ENCODE data around the gene GPR146. TPM values are rescaled to one million over a fixed set of nuclear protein-coding genes. Genes with fewer than 3 reads are reported as not detected.

Gene GPR146
- total RNA-seq, 4 donors from 2014 or later = 9.2 to 14.5 TPM; not detected in 2

DNA sequence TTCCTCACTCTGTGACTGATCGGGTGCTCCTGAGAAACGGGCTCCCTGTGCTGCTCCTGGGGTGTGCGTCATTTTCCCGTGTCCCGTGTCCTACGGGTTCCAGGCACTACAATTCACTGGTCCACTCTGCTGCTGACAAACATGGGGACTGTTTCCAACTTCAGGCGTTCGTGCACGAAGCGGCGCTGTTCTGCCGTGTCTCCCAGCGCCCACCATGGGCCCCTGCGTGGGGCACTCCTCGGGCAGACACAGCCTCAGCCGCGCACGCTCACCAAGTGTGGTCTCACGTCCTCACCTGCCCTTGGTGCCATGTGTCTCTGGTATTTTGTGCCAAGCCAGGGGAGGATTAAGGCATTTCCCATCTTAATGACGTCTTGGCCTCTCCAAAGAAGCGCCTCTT, 19.0 kb downstream of the GPR146 start:
- Histone ChIP-seq H3K4me1 (peaks cover 9 to 18% (median 13%) of the 10 kb centered on the region in 4 donors), H3K36me3 (no peaks in the 10 kb centered on the region), H3K27me3 (no peaks in the 10 kb centered on the region), H3K9me3 (no peaks in the 10 kb centered on the region), H3K27ac (no peak overlapping the region), H3K4me3 (no peak overlapping the region)
- no peak for DNase-seq
- in situ Hi-C loops (cut with MboI; ENCODE audit: low pct_ligation_motif_present in 1 of 4, low pct_unique_long_range_greater_than_20kb in 1 of 4, low sequenced_read_pairs in 3 of 4) = loop anchor here in 3 of 4 donors (5.0 to 10.0 kb wide), 2 partner anchors 69 to 71 kb away; no protein-coding TSS in a partner anchor
- intact Hi-C loops (cut with DNase I; ENCODE audit: low total_unique reads) = no loop called here
- 96% methylated on average over 17 of the region's 21 CpGs; no CpG with 5 or more reads in 1 of the 2 donors for WGBS, 2 donors (ENCODE audit: low coverage in 1 of 2)
- TF ChIP-seq POLR2A (IDR thresholded peaks at IDR 0.05) = no peak
- no peak for TF ChIP-seq POLR2AphosphoS5 (IDR thresholded peaks at IDR 0.05)
- TF ChIP-seq, protein P1, sequence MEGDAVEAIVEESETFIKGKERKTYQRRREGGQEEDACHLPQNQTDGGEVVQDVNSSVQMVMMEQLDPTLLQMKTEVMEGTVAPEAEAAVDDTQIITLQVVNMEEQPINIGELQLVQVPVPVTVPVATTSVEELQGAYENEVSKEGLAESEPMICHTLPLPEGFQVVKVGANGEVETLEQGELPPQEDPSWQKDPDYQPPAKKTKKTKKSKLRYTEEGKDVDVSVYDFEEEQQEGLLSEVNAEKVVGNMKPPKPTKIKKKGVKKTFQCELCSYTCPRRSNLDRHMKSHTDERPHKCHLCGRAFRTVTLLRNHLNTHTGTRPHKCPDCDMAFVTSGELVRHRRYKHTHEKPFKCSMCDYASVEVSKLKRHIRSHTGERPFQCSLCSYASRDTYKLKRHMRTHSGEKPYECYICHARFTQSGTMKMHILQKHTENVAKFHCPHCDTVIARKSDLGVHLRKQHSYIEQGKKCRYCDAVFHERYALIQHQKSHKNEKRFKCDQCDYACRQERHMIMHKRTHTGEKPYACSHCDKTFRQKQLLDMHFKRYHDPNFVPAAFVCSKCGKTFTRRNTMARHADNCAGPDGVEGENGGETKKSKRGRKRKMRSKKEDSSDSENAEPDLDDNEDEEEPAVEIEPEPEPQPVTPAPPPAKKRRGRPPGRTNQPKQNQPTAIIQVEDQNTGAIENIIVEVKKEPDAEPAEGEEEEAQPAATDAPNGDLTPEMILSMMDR (IDR thresholded peaks at IDR 0.05) = no peak
- no peak for TF ChIP-seq EP300 (IDR thresholded peaks at IDR 0.05; ENCODE audit: low read depth)

DNA sequence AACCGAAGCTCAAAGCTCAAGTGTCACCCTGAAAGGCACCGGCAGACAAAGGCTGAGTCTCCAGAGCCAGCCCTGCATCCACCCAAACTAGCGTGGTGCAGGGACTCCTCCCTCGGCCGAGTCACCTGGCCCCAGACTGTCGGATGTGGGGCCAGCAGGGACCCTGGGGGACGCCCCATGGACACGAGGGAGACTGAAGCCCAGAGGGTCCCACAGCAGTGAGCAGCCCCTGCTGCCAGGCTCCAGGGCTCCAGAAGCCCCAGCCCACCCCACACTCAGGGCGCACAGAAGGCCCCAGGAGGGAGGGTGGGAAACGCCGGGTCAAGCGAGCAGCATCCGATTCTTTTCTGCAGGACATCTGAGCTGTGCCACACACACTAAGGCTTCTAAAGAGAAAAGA, 20.2 kb downstream of the GPR146 start:
- WGBS, 2 donors (ENCODE audit: low coverage in 1 of 2) = 90% methylated on average over 13 of the region's 13 CpGs; no CpG with 5 or more reads in 1 of the 2 donors
- H3K27ac ChIP-seq = no peak overlapping the region
- no peak for TF ChIP-seq POLR2AphosphoS5 (IDR thresholded peaks at IDR 0.05)
- no peak for TF ChIP-seq EP300 (IDR thresholded peaks at IDR 0.05; ENCODE audit: low read depth)
- TF ChIP-seq, protein P1 (IDR thresholded peaks at IDR 0.05) = no peak
- no peak for DNase-seq
- H3K27me3 ChIP-seq = no peaks in the 10 kb centered on the region
- intact Hi-C loops (cut with DNase I; ENCODE audit: low total_unique reads) (no loop called here), in situ Hi-C loops (cut with MboI; ENCODE audit: low pct_ligation_motif_present in 1 of 4, low pct_unique_long_range_greater_than_20kb in 1 of 4, low sequenced_read_pairs in 3 of 4) (loop anchor here in 3 of 4 donors (5.0 to 10.0 kb wide), 2 partner anchors 70 to 72 kb away; no protein-coding TSS in a partner anchor)
- H3K9me3 ChIP-seq = no peaks in the 10 kb centered on the region
- peaks cover 9 to 18% (median 13%) of the 10 kb centered on the region in 4 donors for H3K4me1 ChIP-seq
- no peaks in the 10 kb centered on the region for H3K36me3 ChIP-seq
- H3K4me3 ChIP-seq = no peak overlapping the region

DNA sequence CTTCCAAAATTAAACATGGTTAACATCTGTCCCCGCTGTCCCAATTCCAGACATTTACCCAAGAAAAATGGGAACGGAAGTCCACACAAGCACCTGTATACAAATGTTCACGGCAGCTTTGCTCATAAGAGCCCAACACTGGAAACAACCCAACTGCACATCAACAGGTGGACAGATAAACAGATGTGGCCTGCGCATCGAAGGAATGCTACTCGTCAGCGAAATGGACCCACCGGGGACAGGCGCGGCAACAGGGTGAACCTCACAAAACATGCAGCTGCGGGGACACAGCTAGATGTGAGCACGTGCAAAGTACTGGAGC, 20.9 kb downstream of the GPR146 start:
- Histone ChIP-seq H3K9me3 (no peaks in the 10 kb centered on the region), H3K4me1 (peaks cover 9 to 15% (median 11%) of the 10 kb centered on the region in 4 donors), H3K36me3 (no peaks in the 10 kb centered on the region), H3K27me3 (no peaks in the 10 kb centered on the region), H3K4me3 (peak overlapping the region in 2 of 4 donors; percentile 6 to 21), H3K27ac (no peak overlapping the region)
- in situ Hi-C loops (cut with MboI; ENCODE audit: low pct_ligation_motif_present in 1 of 4, low pct_unique_long_range_greater_than_20kb in 1 of 4, low sequenced_read_pairs in 3 of 4) = loop anchor here in 2 of 4 donors (10.0 kb wide), 1 partner anchor 70 kb away; no protein-coding TSS in a partner anchor
- no peak for DNase-seq
- TF ChIP-seq, protein P1 (IDR thresholded peaks at IDR 0.05) = no peak
- TF ChIP-seq POLR2AphosphoS5 (IDR thresholded peaks at IDR 0.05) = no peak
- no peak for TF ChIP-seq EP300 (IDR thresholded peaks at IDR 0.05; ENCODE audit: low read depth)
- TF ChIP-seq POLR2A (IDR thresholded peaks at IDR 0.05) = no peak
- intact Hi-C loops (cut with DNase I; ENCODE audit: low total_unique reads) = loop anchor here (1.0 kb wide), 1 partner anchor 72 kb away; no protein-coding TSS in a partner anchor
- WGBS, 2 donors (ENCODE audit: low coverage in 1 of 2) = 75% methylated on average over 12 of the region's 12 CpGs; no CpG with 5 or more reads in 1 of the 2 donors

DNA sequence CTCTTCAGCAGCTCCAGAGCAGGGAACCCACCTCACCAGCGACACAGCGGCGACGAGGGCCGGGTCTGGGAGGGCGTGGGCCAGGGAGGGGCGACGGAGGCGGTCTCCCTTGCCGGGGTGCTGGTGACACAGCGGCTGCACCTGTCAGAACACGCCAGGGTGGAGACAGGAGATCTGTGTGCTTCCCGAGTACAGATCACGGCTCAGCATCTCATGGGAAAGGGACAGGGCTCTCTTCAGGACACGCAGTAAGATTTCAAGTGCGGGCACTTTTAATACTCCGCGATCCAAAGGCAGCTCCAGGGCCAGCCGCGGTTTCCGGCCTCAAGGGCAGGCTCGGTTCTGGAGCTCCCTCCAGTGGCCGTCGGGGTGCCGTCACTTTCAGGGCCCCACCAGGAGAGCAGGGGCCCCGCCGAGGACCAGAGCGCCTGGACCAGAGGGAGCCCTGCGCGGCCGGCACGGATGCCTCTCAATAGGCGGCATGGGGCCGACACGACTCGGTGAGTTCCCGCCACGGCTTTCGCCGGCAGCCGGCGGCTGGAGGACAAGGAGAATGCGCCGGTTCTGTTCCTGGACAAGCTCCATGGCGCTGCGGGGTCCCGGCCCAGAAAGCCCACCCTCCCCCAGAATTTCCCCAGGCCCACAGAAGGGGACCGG, 21.4 kb downstream of the GPR146 start:
- TF ChIP-seq, protein P1 (IDR thresholded peaks at IDR 0.05) = peak; percentile 89 to 97 (median 95)
- no peak for TF ChIP-seq POLR2A (IDR thresholded peaks at IDR 0.05)
- TF ChIP-seq EP300 (IDR thresholded peaks at IDR 0.05; ENCODE audit: low read depth) = no peak
- TF ChIP-seq POLR2AphosphoS5 (IDR thresholded peaks at IDR 0.05) = no peak
- H3K27me3 ChIP-seq = no peaks in the 10 kb centered on the region
- in situ Hi-C loops (cut with MboI; ENCODE audit: low pct_ligation_motif_present in 1 of 4, low pct_unique_long_range_greater_than_20kb in 1 of 4, low sequenced_read_pairs in 3 of 4) = loop anchor here in 2 of 4 donors (10.0 kb wide), 1 partner anchor 71 kb away; no protein-coding TSS in a partner anchor
- peak; percentile 88 for DNase-seq
- H3K4me3 ChIP-seq = peak overlapping the region in 2 of 4 donors; percentile 6 to 21
- intact Hi-C loops (cut with DNase I; ENCODE audit: low total_unique reads) = loop anchor here (1.0 kb wide), 1 partner anchor 72 kb away; no protein-coding TSS in a partner anchor
- 13% methylated on average over 36 of the region's 48 CpGs; no CpG with 5 or more reads in 1 of the 2 donors for WGBS, 2 donors (ENCODE audit: low coverage in 1 of 2)
- H3K36me3 ChIP-seq = no peaks in the 10 kb centered on the region
- H3K9me3 ChIP-seq = no peaks in the 10 kb centered on the region
- no peak overlapping the region for H3K27ac ChIP-seq
- peaks cover 9 to 11% (median 9%) of the 10 kb centered on the region in 4 donors for H3K4me1 ChIP-seq

All from transverse colon (tissue), 4 donors.